ENCODE data around the gene SYCE1L.
A peak's percentile ranks its signal among the peaks of the same experiment; 100 is the strongest.
"Not testable (repeated sequence)": the region's sequence is repeated elsewhere in the genome, so short reads cannot be mapped to it uniquely, and the experiment has no call there.

Gene SYCE1L

GRCh38 chr16:77199211-77199610, at the start of gene SYCE1L:
Gene SYCE1L, plus strand, starts transcription at chr16:77199408. Its CDS starts 44 bp downstream, at chr16:77199452.
- no peak for DNase-seq (ENCODE audit: low read depth in 2 of 2)

- no peak for DNase-seq (ENCODE audit: low read depth in 2 of 2)
These were observed 41.7 kb upstream of the SYCE1L start for GRCh38 chr16:77157346-77158058.

GRCh38 chr16:77158293-77158692, 40.9 kb upstream of the SYCE1L start:
- DNase-seq (ENCODE audit: low read depth in 2 of 2): no peak

GRCh38 chr16:77165006-77165405, 34.2 kb upstream of the SYCE1L start:
- no peak for DNase-seq (ENCODE audit: low read depth in 2 of 2)

- not testable (repeated sequence) for DNase-seq (ENCODE audit: low read depth in 2 of 2)
These were observed 33.5 kb upstream of the SYCE1L start for GRCh38 chr16:77165536-77166236.

- DNase-seq (ENCODE audit: low read depth in 2 of 2): no peak
These were observed 32.5 kb upstream of the SYCE1L start for GRCh38 chr16:77166726-77167125.

GRCh38 chr16:77168901-77169300, 30.3 kb upstream of the SYCE1L start:
- no peak for DNase-seq (ENCODE audit: low read depth in 2 of 2)

- DNase-seq (ENCODE audit: low read depth in 2 of 2): no peak
These were observed 29.5 kb upstream of the SYCE1L start for GRCh38 chr16:77169650-77170236.

GRCh38 chr16:77170805-77171204, 28.4 kb upstream of the SYCE1L start:
- no peak for DNase-seq (ENCODE audit: low read depth in 2 of 2)

- no peak for DNase-seq (ENCODE audit: low read depth in 2 of 2)
These were observed 27.2 kb upstream of the SYCE1L start for GRCh38 chr16:77171745-77172635.

GRCh38 chr16:77172951-77173350, 26.3 kb upstream of the SYCE1L start:
- no peak for DNase-seq (ENCODE audit: low read depth in 2 of 2)

GRCh38 chr16:77183137-77183536, 16.1 kb upstream of the SYCE1L start:
- DNase-seq (ENCODE audit: low read depth in 2 of 2): no peak

GRCh38 chr16:77186298-77186697, 12.9 kb upstream of the SYCE1L start:
- DNase-seq (ENCODE audit: low read depth in 2 of 2): not testable (repeated sequence)

GRCh38 chr16:77190190-77190477, 9.1 kb upstream of the SYCE1L start:
- no peak for DNase-seq (ENCODE audit: low read depth in 2 of 2)

- DNase-seq (ENCODE audit: low read depth in 2 of 2): peak; percentile 73 to 79
These were observed 8.5 kb upstream of the SYCE1L start, which contains the start of gene MON1B for GRCh38 chr16:77190478-77191258. Gene MON1B, plus strand, starts transcription at chr16:77191190. Its CDS starts 296 bp downstream, at chr16:77191486.

GRCh38 chr16:77191259-77191969, 7.8 kb upstream of the SYCE1L start:
- DNase-seq (ENCODE audit: low read depth in 2 of 2): no peak

GRCh38 chr16:77193377-77193776, 5.8 kb upstream of the SYCE1L start:
- DNase-seq (ENCODE audit: low read depth in 2 of 2): no peak

GRCh38 chr16:77194295-77195231, 4.6 kb upstream of the SYCE1L start:
- DNase-seq (ENCODE audit: low read depth in 2 of 2): no peak

GRCh38 chr16:77195411-77195810, 3.8 kb upstream of the SYCE1L start:
- no peak for DNase-seq (ENCODE audit: low read depth in 2 of 2)
